ENCODE data around the gene BRD8. TPM values are rescaled to one million over a fixed set of nuclear protein-coding genes. Genes with fewer than 3 reads are reported as not detected.
"Not testable (repeated sequence)": the region's sequence is repeated elsewhere in the genome, so short reads cannot be mapped to it uniquely, and the experiment has no call there.

Gene BRD8
- total and polyA plus RNA-seq, 4 donors: 21.2 to 62.6 (median 48.3) TPM

DNA sequence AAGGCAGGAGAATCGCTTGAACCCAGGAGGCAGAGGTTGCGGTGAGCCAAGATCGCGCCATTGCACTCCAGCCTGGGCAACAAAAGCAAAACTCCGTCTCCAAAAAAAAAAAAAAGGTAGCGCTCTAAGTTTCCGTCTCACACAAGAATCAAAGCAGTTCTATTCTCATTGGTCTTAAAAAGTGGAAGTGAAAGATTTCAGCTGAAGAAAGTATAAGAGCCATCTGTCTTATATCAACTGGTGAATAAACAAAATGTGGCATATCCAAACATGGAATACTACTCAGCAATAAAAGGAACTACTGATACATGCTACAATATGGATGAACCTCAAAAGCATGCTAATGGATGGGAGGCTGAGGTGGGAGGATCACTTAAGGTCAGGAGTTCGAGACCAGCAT lies 15.4 kb upstream of the BRD8 start:
- H3K4me1 ChIP-seq (ENCODE audit: control insufficient read depth in 1 of 2, insufficient read depth in 2 of 2, low read length in 2 of 2); H3K4me3 ChIP-seq (ENCODE audit: low read length in 2 of 2); ATAC-seq (ENCODE audit: low FRiP score); H3K27ac ChIP-seq (ENCODE audit: low read depth in 1 of 2, low read length in 2 of 2); H3K9me3 ChIP-seq (ENCODE audit: control insufficient read depth, low read length); intact Hi-C loops (cut with DNase I); DNase-seq; H3K27me3 ChIP-seq (ENCODE audit: control insufficient read depth in 1 of 2, insufficient read depth in 2 of 2, low read length in 1 of 2): not testable (repeated sequence)
- 86 to 88% methylated on average over 5 to 8 of the region's 8 CpGs for WGBS, 2 donors
- peaks cover 7 to 13% of the 10 kb centered on the region in 2 donors for H3K36me3 ChIP-seq (ENCODE audit: control insufficient read depth in 1 of 2, insufficient read depth in 2 of 2, low read length in 1 of 2)

DNA sequence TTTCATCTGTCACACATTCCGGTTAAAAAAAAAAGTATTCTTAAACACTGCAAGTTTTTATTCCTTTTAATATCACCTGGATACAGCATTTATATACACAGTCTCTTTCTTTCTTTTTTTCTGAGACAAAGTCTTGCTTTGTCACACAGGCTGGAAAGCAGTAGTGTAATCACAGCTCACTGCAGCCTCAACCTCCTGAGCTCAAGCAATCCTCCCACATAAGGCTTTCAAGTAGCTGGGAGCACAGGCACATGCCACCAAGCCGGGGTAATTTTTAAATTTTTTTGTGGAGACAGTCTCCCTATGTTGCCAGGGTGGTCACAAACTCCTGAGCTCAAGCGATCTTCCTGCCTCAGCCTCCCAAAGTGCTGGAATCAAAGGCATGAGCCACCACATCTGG lies 14.4 kb upstream of the BRD8 start:
- Histone ChIP-seq H3K27me3 (ENCODE audit: control insufficient read depth in 1 of 2, insufficient read depth in 2 of 2, low read length in 1 of 2) (no peaks in the 10 kb centered on the region), H3K4me3 (ENCODE audit: low read length in 2 of 2) (no peak overlapping the region), H3K27ac (ENCODE audit: low read depth in 1 of 2, low read length in 2 of 2) (no peak overlapping the region), H3K4me1 (ENCODE audit: control insufficient read depth in 1 of 2, insufficient read depth in 2 of 2, low read length in 2 of 2) (no peaks in the 10 kb centered on the region), H3K36me3 (ENCODE audit: control insufficient read depth in 1 of 2, insufficient read depth in 2 of 2, low read length in 1 of 2) (peaks cover 12 to 14% of the 10 kb centered on the region in 2 donors), H3K9me3 (ENCODE audit: control insufficient read depth, low read length) (no peaks in the 10 kb centered on the region)
- ATAC-seq (ENCODE audit: low FRiP score): no peak
- WGBS, 2 donors: 74 to 79% methylated on average over 3 of the region's 3 CpGs
- DNase-seq: no peak
- intact Hi-C loops (cut with DNase I): no loop called here

DNA sequence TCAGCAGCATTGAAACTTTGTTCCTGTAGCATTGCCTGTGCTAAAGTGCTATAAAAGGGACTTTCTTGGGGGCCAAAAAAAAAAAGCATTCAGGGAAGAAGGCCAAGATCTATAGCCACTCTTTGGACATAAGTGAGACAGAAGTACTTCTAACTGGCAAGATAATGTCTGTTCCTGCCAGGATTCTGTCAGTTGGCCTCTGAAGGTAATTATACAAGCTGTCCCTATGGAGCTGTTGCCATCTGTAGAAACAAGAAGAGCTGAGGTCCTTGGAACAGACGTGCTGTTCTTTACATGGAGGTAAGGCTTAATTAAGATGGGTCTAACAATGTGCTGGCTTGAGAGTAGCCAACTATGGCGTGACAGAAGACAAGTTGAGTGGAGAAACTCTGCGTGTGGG lies 10.2 kb upstream of the BRD8 start:
- intact Hi-C loops (cut with DNase I): no loop called here
- H3K9me3 ChIP-seq (ENCODE audit: control insufficient read depth, low read length): no peaks in the 10 kb centered on the region
- 77 to 80% methylated on average over 3 of the region's 3 CpGs for WGBS, 2 donors
- H3K4me3 ChIP-seq (ENCODE audit: low read length in 2 of 2): no peak overlapping the region
- ATAC-seq (ENCODE audit: low FRiP score) (no peak), DNase-seq (no peak)
- H3K4me1 ChIP-seq (ENCODE audit: control insufficient read depth in 1 of 2, insufficient read depth in 2 of 2, low read length in 2 of 2): no peaks in the 10 kb centered on the region
- H3K27me3 ChIP-seq (ENCODE audit: control insufficient read depth in 1 of 2, insufficient read depth in 2 of 2, low read length in 1 of 2): no peaks in the 10 kb centered on the region
- no peak overlapping the region for H3K27ac ChIP-seq (ENCODE audit: low read depth in 1 of 2, low read length in 2 of 2)
- peaks cover 15 to 16% of the 10 kb centered on the region in 2 donors for H3K36me3 ChIP-seq (ENCODE audit: control insufficient read depth in 1 of 2, insufficient read depth in 2 of 2, low read length in 1 of 2)

DNA sequence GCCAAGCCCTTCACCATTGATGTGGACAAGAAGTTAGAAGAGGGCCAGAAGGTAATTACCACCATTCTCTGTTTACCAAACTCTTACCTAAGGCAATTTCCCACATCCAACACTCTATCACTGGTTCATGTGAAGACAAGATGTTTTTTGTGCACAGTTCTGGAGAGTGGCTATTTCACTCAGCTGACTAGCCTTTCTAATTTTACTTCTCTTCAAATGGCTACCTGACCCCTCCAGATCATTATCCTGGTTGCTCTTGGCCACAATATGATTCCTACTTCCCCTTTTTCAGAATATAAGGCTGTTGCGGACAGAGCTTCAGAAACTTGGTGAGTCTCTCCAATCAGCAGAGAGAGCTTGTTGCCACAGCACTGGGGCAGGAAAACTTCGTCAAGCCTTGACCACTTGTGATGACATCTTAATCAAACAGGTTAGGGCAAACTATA lies 7.6 kb upstream of the BRD8 start:
- no peak overlapping the region for H3K27ac ChIP-seq (ENCODE audit: low read depth in 1 of 2, low read length in 2 of 2)
- no peak overlapping the region for H3K4me3 ChIP-seq (ENCODE audit: low read length in 2 of 2)
- peaks cover 11% of the 10 kb centered on the region in 2 donors for H3K36me3 ChIP-seq (ENCODE audit: control insufficient read depth in 1 of 2, insufficient read depth in 2 of 2, low read length in 1 of 2)
- no peaks in the 10 kb centered on the region for H3K27me3 ChIP-seq (ENCODE audit: control insufficient read depth in 1 of 2, insufficient read depth in 2 of 2, low read length in 1 of 2)
- ATAC-seq (ENCODE audit: low FRiP score): no peak
- intact Hi-C loops (cut with DNase I): no loop called here
- no peak for DNase-seq
- H3K4me1 ChIP-seq (ENCODE audit: control insufficient read depth in 1 of 2, insufficient read depth in 2 of 2, low read length in 2 of 2): no peaks in the 10 kb centered on the region
- H3K9me3 ChIP-seq (ENCODE audit: control insufficient read depth, low read length): no peaks in the 10 kb centered on the region
- WGBS, 2 donors: 84 to 87% methylated on average over 2 of the region's 2 CpGs

DNA sequence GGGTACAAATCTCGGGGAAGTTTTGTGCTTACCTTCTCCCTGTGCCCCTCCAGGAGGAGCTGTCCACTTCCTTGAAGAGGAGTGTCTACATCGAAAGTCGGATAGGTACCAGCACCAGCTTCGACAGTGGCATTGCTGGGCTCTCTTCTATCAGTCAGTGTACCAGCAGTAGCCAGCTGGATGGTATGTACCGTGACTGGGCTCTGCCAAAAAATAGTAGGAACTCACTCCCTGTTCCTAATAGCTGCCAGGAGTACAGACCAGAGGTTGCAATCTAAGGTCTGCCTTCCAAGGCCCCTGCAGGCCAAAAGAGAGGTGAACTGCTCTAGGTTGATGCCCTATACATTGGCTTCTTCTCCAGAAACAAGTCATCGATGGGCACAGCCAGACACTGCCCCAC lies 4.4 kb upstream of the BRD8 start:
- Histone ChIP-seq H3K27me3 (ENCODE audit: control insufficient read depth in 1 of 2, insufficient read depth in 2 of 2, low read length in 1 of 2) (no peaks in the 10 kb centered on the region), H3K9me3 (ENCODE audit: control insufficient read depth, low read length) (no peaks in the 10 kb centered on the region), H3K4me1 (ENCODE audit: control insufficient read depth in 1 of 2, insufficient read depth in 2 of 2, low read length in 2 of 2) (no peaks in the 10 kb centered on the region), H3K27ac (ENCODE audit: low read depth in 1 of 2, low read length in 2 of 2) (no peak overlapping the region), H3K36me3 (ENCODE audit: control insufficient read depth in 1 of 2, insufficient read depth in 2 of 2, low read length in 1 of 2) (peaks cover 4% of the 10 kb centered on the region in 2 donors), H3K4me3 (ENCODE audit: low read length in 2 of 2) (no peak overlapping the region)
- ATAC-seq (ENCODE audit: low FRiP score) (no peak), DNase-seq (no peak)
- 85 to 86% methylated on average over 6 of the region's 6 CpGs for WGBS, 2 donors
- intact Hi-C loops (cut with DNase I): no loop called here

DNA sequence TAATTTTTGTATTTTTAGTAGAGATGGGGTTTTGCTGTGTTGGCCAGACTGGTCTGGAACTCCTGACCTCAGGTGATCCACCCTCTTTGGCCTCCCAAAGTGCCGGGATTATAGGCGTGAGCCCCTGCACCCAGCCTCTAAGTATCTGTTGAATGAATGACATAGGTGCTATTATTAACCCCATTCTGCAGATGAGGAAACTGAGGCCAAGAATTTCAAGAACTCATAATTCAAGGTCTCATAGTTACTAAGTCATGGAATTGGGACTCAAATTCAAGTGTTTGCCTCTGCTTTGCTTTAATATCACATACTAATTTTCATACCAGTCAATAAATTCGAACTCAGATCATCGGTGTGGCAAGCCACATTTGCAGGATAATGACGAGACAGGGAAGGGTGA lies 2.4 kb upstream of the BRD8 start:
- ATAC-seq (ENCODE audit: low FRiP score): no peak
- peaks cover 4% of the 10 kb centered on the region in 2 donors for H3K36me3 ChIP-seq (ENCODE audit: control insufficient read depth in 1 of 2, insufficient read depth in 2 of 2, low read length in 1 of 2)

DNA sequence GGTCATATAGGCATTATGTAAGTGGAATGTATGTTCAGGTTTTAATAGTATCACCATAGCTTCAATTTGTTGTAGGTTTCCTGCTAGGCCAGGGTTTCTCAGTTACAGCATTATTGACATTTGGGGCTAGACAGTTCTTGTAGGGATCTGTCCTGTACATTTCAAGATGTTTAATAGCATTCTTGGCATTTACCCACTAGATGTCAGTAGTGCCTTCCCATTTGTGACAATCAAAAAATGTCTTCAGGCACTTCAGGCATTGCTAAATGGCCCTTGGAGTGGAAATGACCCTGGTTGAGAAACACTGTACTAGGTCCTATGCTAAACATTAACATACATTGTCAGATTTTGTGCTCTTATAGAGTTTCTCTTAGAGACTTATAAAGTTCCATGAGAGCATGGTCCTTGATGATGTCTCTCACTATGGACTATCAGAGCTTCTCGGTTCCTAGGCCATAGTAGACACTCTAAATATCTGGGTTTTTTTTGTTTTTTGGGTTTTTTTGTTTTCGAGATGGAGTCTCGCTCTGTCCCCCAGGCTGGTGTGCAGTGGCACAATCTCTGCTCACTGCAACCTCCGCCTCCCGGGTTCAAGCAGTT lies 1.9 kb upstream of the BRD8 start:
- intact Hi-C loops (cut with DNase I): no loop called here
- 73 to 74% methylated on average over 5 of the region's 5 CpGs for WGBS, 2 donors
- H3K4me3 ChIP-seq (ENCODE audit: low read length in 2 of 2): no peak overlapping the region
- no peak overlapping the region for H3K27ac ChIP-seq (ENCODE audit: low read depth in 1 of 2, low read length in 2 of 2)
- no peaks in the 10 kb centered on the region for H3K27me3 ChIP-seq (ENCODE audit: control insufficient read depth in 1 of 2, insufficient read depth in 2 of 2, low read length in 1 of 2)
- no peaks in the 10 kb centered on the region for H3K4me1 ChIP-seq (ENCODE audit: control insufficient read depth in 1 of 2, insufficient read depth in 2 of 2, low read length in 2 of 2)
- H3K36me3 ChIP-seq (ENCODE audit: control insufficient read depth in 1 of 2, insufficient read depth in 2 of 2, low read length in 1 of 2): peaks cover under 1 to 2% of the 10 kb centered on the region in 2 donors
- ATAC-seq (ENCODE audit: low FRiP score) (no peak), DNase-seq (no peak)
- H3K9me3 ChIP-seq (ENCODE audit: control insufficient read depth, low read length): no peaks in the 10 kb centered on the region

More for the DNA sequence above, 2.4 kb upstream of the BRD8 start:
- Histone ChIP-seq H3K4me1 (ENCODE audit: control insufficient read depth in 1 of 2, insufficient read depth in 2 of 2, low read length in 2 of 2) (no peaks in the 10 kb centered on the region), H3K27ac (ENCODE audit: low read depth in 1 of 2, low read length in 2 of 2) (no peak overlapping the region), H3K4me3 (ENCODE audit: low read length in 2 of 2) (no peak overlapping the region), H3K9me3 (ENCODE audit: control insufficient read depth, low read length) (no peaks in the 10 kb centered on the region), H3K27me3 (ENCODE audit: control insufficient read depth in 1 of 2, insufficient read depth in 2 of 2, low read length in 1 of 2) (no peaks in the 10 kb centered on the region)
- DNase-seq: no peak
- 91 to 92% methylated on average over 5 of the region's 5 CpGs for WGBS, 2 donors
- intact Hi-C loops (cut with DNase I): no loop called here

DNA sequence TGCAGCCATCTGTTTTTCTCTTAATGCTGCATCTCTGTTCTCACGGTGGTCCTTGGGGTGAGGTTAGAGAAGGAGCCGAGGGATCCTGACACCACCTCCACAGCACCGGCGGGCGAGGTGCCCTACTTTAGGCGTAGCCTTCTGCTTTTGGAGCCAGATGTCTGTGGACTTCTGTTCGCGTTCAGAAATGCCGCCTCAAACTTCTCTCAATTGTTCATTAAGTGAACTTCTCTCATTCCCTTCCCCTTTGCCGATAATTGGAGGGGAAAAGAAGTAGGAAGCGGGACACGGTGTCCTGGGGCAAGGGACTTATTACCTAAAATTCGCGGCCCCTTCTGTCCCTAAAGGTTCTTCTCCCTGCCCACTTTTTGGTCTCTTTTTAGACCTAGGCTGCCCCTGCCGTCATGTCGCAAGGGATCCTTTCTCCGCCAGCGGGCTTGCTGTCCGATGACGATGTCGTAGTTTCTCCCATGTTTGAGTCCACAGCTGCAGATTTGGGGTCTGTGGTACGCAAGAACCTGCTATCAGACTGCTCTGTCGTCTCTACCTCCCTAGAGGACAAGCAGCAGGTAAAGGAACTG lies 937 bp upstream of the BRD8 start:
- intact Hi-C loops (cut with DNase I): no loop called here
- no peaks in the 10 kb centered on the region for H3K4me1 ChIP-seq (ENCODE audit: control insufficient read depth in 1 of 2, insufficient read depth in 2 of 2, low read length in 2 of 2)
- no peak overlapping the region for H3K4me3 ChIP-seq (ENCODE audit: low read length in 2 of 2)
- H3K27me3 ChIP-seq (ENCODE audit: control insufficient read depth in 1 of 2, insufficient read depth in 2 of 2, low read length in 1 of 2): no peaks in the 10 kb centered on the region
- 1% methylated on average over 23 of the region's 23 CpGs for WGBS, 2 donors
- DNase-seq (no peak), ATAC-seq (ENCODE audit: low FRiP score) (no peak)
- peaks cover 0 to 1% of the 10 kb centered on the region in 2 donors for H3K36me3 ChIP-seq (ENCODE audit: control insufficient read depth in 1 of 2, insufficient read depth in 2 of 2, low read length in 1 of 2)
- no peak overlapping the region for H3K27ac ChIP-seq (ENCODE audit: low read depth in 1 of 2, low read length in 2 of 2)
- no peaks in the 10 kb centered on the region for H3K9me3 ChIP-seq (ENCODE audit: control insufficient read depth, low read length)

DNA sequence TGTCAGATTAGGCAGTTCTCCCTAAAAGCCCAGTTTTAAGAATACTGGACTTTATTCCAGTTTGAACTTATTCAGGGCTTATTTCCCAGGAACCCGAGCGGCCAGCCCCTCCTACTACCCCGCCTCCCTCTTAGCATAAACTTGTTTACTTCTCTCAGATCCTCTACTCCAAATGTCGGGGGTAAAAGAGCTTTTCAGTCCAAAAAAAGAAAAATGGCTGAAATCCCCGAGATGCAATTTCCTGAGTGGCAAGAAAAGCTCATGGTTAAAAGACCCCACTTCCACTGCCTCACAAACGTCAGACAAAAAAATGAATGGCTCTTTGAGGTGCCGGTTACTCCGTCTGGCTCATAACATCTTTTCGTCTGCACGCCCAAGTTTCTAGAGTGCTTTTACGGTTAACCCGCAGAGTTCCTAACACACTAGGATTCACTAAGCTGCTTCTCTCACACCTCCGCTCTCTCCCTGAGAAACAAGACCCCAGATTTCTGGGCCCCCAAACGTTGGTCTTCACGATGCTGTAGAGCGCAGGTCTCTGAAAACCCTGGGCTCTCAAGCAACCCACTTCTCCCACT lies 402 bp downstream of the BRD8 start:
- no peak for ATAC-seq (ENCODE audit: low FRiP score)
- H3K27ac ChIP-seq (ENCODE audit: low read depth in 1 of 2, low read length in 2 of 2): peak overlapping the region in 1 of 2 donors; percentile 80
- no peaks in the 10 kb centered on the region for H3K9me3 ChIP-seq (ENCODE audit: control insufficient read depth, low read length)
- 0 to 1% methylated on average over 16 of the region's 16 CpGs for WGBS, 2 donors
- no peaks in the 10 kb centered on the region for H3K4me1 ChIP-seq (ENCODE audit: control insufficient read depth in 1 of 2, insufficient read depth in 2 of 2, low read length in 2 of 2)
- peak overlapping the region; percentile 76 to 94 for H3K4me3 ChIP-seq (ENCODE audit: low read length in 2 of 2)
- intact Hi-C loops (cut with DNase I): no loop called here
- peak in 1 of 2 donors; percentile 53 for DNase-seq
- peaks cover 0 to 4% of the 10 kb centered on the region in 2 donors for H3K36me3 ChIP-seq (ENCODE audit: control insufficient read depth in 1 of 2, insufficient read depth in 2 of 2, low read length in 1 of 2)
- no peaks in the 10 kb centered on the region for H3K27me3 ChIP-seq (ENCODE audit: control insufficient read depth in 1 of 2, insufficient read depth in 2 of 2, low read length in 1 of 2)

Data from aorta (tissue), 5 donors.